ENCODE data around the gene ICAM5. TPM values are rescaled to one million over a fixed set of nuclear protein-coding genes. Genes with fewer than 3 reads are reported as not detected.

ICAM5 gene
- total and polyA plus RNA-seq, 10 of the 15 experiments (the other 5 are each of a cell fraction or from before 2014, with no cell fraction given), result 0.14 to 4.6 (median 0.94) TPM; not detected in 2

GRCh38 chr19:10299545-10300458 is 10.1 kb downstream of the ICAM5 start:
- no peak for TF ChIP-seq EP300 (IDR thresholded peaks at IDR 0.05; ENCODE audit: borderline replicate concordance in 1 of 2, control insufficient read depth in 1 of 2, low read depth in 2 of 2, low read length in 2 of 2)
- TF ChIP-seq BCL3 (IDR thresholded peaks at IDR 0.05; ENCODE audit: borderline replicate concordance, insufficient read depth, low read depth, low read length, poor library complexity, severe bottlenecking), result no peak
- no peak for TF ChIP-seq MTA3 (IDR thresholded peaks at IDR 0.05; ENCODE audit: borderline replicate concordance, low read length)
- TF ChIP-seq E4F1 (IDR thresholded peaks at IDR 0.05; ENCODE audit: borderline replicate concordance, partially characterized antibody), result no peak
- no peak for TF ChIP-seq STAT1 (conservative IDR thresholded peaks at IDR 0.05)
- TF ChIP-seq DPF2 (IDR thresholded peaks at IDR 0.05), result no peak
- no peak for TF ChIP-seq ZNF207 (IDR thresholded peaks at IDR 0.05; ENCODE audit: borderline replicate concordance)
- TF ChIP-seq ZNF274 (IDR thresholded peaks at IDR 0.05; ENCODE audit: insufficient read depth, insufficient read length), result no peak
- TF ChIP-seq BMI1 (IDR thresholded peaks at IDR 0.05; ENCODE audit: borderline replicate concordance), result no peak
- TF ChIP-seq ESRRA (IDR thresholded peaks at IDR 0.05; ENCODE audit: low read length), result no peak
- intact Hi-C loops (cut with micrococcal nuclease; ENCODE audit: unreplicated experiment) (no loop called here), in situ Hi-C loops (cut with MboI) (no loop called here)
- Histone ChIP-seq H3K4me3 (no peak overlapping the region), H3K27ac (ENCODE audit: control insufficient read depth, insufficient read depth) (no peak overlapping the region), H3K9ac (ENCODE audit: control insufficient read depth, insufficient read depth, low read length) (no peak overlapping the region), H4K20me1 (ENCODE audit: control insufficient read depth, insufficient read depth) (no peaks in the 10 kb centered on the region), H3K4me1 (ENCODE audit: control insufficient read depth, insufficient read depth, low read length) (peaks cover 8% of the 10 kb centered on the region), H3K9me3 (replicated peaks; ENCODE audit: control insufficient read depth, insufficient read depth, low read length) (no peaks in the 10 kb centered on the region), H3K79me2 (ENCODE audit: control insufficient read depth, insufficient read depth, low read length) (no peaks in the 10 kb centered on the region), H3K27me3 (replicated peaks in 1 of 2; ENCODE audit: control insufficient read depth in 2 of 2, insufficient read depth in 2 of 2, low read length in 1 of 2) (no peaks in the 10 kb centered on the region), H3K36me3 (ENCODE audit: control insufficient read depth in 2 of 2, insufficient read depth in 2 of 2, low read length in 1 of 2) (no peaks in the 10 kb centered on the region), H2AFZ (ENCODE audit: control insufficient read depth, low read depth, low read length) (peak overlapping the region; percentile 51), H3K4me2 (ENCODE audit: control insufficient read depth, insufficient read depth) (no peak overlapping the region)
- SMC1A ChIA-PET (ENCODE audit: uncharacterized antibody, unreplicated experiment), result interaction anchor here (0.9 to 1.6 kb wide), 4 partner anchors 10 to 45 kb away, joined by 3 to 6 read pairs (median 4); partner anchors contain the start of gene ICAM5
- CTCF ChIA-PET, result interaction anchor here (0.7 to 2.5 kb wide), 4 partner anchors 29 to 89 kb away, joined by 3 to 7 read pairs (median 5); partner anchors contain the start of gene ICAM1
- no peak for DNase-seq (ENCODE audit: low read depth, low spot score)
- FAIRE-seq, result peak; percentile 18
- BruUV-seq (replicated peaks), result no TSS peak
- ATAC-seq, result no peak
- RAD21 ChIA-PET (ENCODE audit: unreplicated experiment), result interaction anchor here (0.7 to 1.2 kb wide), 4 partner anchors 10 to 89 kb away, joined by 3 to 4 read pairs (median 4); partner anchors contain the start of genes ICAM1 and ICAM5
- POLR2A ChIA-PET, result interaction anchor here (0.6 to 1.3 kb wide), 2 partner anchors 10 to 28 kb away, joined by 3 to 4 read pairs; partner anchors contain the start of gene ICAM5
- WGBS (ENCODE audit: insufficient coverage, insufficient replicate concordance, low lambda C conversion rate, missing lambda C conversion rate), result 29% methylated on average over 14 of the region's 14 CpGs

Data from GM12878 (cell line).